Stomach smooth muscle (tissue), 2 donors: ENCODE measurements around the gene PITPNM3.

Experiments
- H3K27ac ChIP-seq: one replicate; pipeline ENCODE4 v1.7.0; 2013; ENCODE audit warnings: mild to moderate bottlenecking, low read length, inconsistent platforms
- H3K27me3 ChIP-seq, 2 donors: one replicate each; pipeline ENCODE4 v1.7.0; 2013; ENCODE audit warnings: low read length in 2 of 2; ENCODE audit not compliant: insufficient read depth in 2 of 2, control insufficient read depth in 1 of 2
- H3K36me3 ChIP-seq, 2 donors: one replicate each; pipeline ENCODE4 v1.7.0; 2013; ENCODE audit warnings: low read length in 2 of 2; ENCODE audit not compliant: control insufficient read depth in 2 of 2, insufficient read depth in 2 of 2
- H3K4me1 ChIP-seq: one replicate; pipeline ENCODE4 v1.7.0; 2013; ENCODE audit warnings: low read length; ENCODE audit not compliant: control insufficient read depth, insufficient read depth
- H3K4me3 ChIP-seq, 2 donors: one replicate each; pipeline ENCODE4 v1.7.0; 2013; ENCODE audit warnings: low read length in 2 of 2
- H3K9ac ChIP-seq, 2 donors: one replicate each; pipeline ENCODE4 v1.7.0; 2013; ENCODE audit warnings: low read length in 2 of 2, mild to moderate bottlenecking in 1 of 2
- H3K9me3 ChIP-seq, 2 donors: one replicate each; pipeline ENCODE4 v1.7.0; 2013; ENCODE audit warnings: low read length in 2 of 2; ENCODE audit not compliant: control insufficient read depth in 2 of 2
- donor health status: healthy.
- donor health status: Pancreatic carcinoma.

The PITPNM3 gene

DNA sequence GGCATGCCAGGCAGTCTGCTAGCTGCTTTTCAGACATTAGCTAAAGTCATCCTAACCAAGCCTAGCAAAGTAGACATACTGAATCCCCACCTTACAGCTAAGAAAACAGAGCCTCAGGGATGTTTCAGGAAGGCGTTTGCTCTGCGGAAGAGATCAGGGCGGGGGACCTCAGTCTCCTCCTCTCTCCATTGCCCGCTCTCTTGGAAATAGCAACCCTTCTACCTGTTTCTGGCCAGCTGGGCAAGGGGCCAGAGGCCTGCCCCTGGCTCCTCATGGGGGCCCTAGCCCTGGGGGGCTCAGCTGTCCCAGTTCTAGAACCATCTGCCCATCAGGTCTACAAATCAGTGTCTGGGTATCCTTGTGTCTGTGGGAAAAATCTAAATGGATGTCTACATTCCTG lies 14.5 kb downstream of the PITPNM3 start:
- no peaks in the 10 kb centered on the region for H3K9me3 ChIP-seq
- H3K27ac ChIP-seq, result no peak overlapping the region
- H3K4me1 ChIP-seq, result peaks cover 41% of the 10 kb centered on the region
- no peak overlapping the region for H3K4me3 ChIP-seq
- H3K27me3 ChIP-seq, result no peaks in the 10 kb centered on the region
- H3K9ac ChIP-seq, result no peak overlapping the region
- peaks cover 6 to 12% of the 10 kb centered on the region in 2 donors for H3K36me3 ChIP-seq

- Histone ChIP-seq H3K4me1 (peaks cover 36% of the 10 kb centered on the region), H3K9ac (no peak overlapping the region), H3K9me3 (no peaks in the 10 kb centered on the region), H3K27me3 (no peaks in the 10 kb centered on the region), H3K36me3 (peaks cover 6 to 12% of the 10 kb centered on the region in 2 donors), H3K4me3 (no peak overlapping the region), H3K27ac (no peak overlapping the region)
Measured at GRCh38 chr17:6539871-6540270, 16.5 kb downstream of the PITPNM3 start.

- Histone ChIP-seq H3K9ac (peak overlapping the region in 1 of 2 donors; percentile 36), H3K9me3 (no peaks in the 10 kb centered on the region), H3K4me3 (peak overlapping the region in 1 of 2 donors; percentile 22), H3K27me3 (no peaks in the 10 kb centered on the region), H3K27ac (peak overlapping the region; percentile 89), H3K36me3 (peaks cover 8 to 12% of the 10 kb centered on the region in 2 donors), H3K4me1 (peaks cover 40% of the 10 kb centered on the region)
Measured at GRCh38 chr17:6536566-6537065, 19.7 kb downstream of the PITPNM3 start.

GRCh38 chr17:6536053-6536452 lies 20.3 kb downstream of the PITPNM3 start:
- H3K27me3 ChIP-seq, result no peaks in the 10 kb centered on the region
- H3K9me3 ChIP-seq, result no peaks in the 10 kb centered on the region
- peak overlapping the region; percentile 89 for H3K27ac ChIP-seq
- no peak overlapping the region for H3K9ac ChIP-seq
- H3K36me3 ChIP-seq, result peaks cover 11 to 16% of the 10 kb centered on the region in 2 donors
- H3K4me1 ChIP-seq, result peaks cover 40% of the 10 kb centered on the region
- no peak overlapping the region for H3K4me3 ChIP-seq

GRCh38 chr17:6534846-6535514 lies 21.4 kb downstream of the PITPNM3 start:
- Histone ChIP-seq H3K27ac (peak overlapping the region; percentile 53), H3K4me1 (peaks cover 49% of the 10 kb centered on the region), H3K9me3 (no peaks in the 10 kb centered on the region), H3K4me3 (no peak overlapping the region), H3K9ac (no peak overlapping the region), H3K27me3 (no peaks in the 10 kb centered on the region), H3K36me3 (peaks cover 9 to 16% of the 10 kb centered on the region in 2 donors)

DNA sequence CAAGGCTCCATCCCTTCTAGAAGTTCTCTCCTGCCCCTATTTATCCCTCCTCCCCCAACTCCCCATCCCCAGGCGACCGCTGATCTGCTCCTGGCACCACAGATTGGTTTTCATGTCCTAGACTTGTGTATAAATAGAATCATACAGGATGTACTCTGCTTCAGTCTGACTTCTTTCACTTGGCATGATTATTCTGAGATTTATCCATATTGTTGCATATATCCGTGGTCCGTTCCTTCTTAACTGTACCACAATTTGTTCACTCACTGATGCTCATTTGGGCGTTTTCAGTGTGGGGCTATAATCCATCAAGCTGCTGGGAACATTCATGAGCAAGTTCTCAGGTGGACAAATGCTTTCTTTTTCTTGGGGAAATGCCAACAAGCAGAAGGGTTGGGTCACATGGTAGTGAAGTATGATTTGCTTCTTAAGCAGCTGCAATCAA lies 23.9 kb downstream of the PITPNM3 start:
- Histone ChIP-seq H3K9me3 (no peaks in the 10 kb centered on the region), H3K36me3 (peaks cover 7 to 11% of the 10 kb centered on the region in 2 donors), H3K4me3 (no peak overlapping the region), H3K9ac (no peak overlapping the region), H3K4me1 (peaks cover 51% of the 10 kb centered on the region), H3K27me3 (no peaks in the 10 kb centered on the region), H3K27ac (no peak overlapping the region)

DNA sequence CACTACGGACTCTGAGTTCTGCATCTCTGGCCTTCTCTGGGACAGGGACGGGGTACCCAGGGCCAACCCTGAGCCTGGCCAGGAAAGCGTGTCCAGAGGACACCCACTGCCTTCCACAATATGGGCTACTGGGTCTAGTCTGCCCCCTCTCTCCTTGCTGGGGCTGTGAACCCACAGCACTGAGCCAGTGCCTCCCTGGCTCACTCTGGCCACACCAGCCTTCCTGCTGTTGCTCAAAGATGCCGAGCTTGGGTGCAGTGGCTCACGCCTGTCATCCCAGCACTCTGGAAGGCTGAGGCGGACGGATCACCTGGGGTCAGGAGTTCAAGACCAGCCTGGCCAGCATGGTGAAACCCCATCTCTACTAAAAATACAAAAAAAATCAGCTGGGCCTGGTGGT lies 24.8 kb downstream of the PITPNM3 start:
- Histone ChIP-seq H3K27ac (no peak overlapping the region), H3K9ac (no peak overlapping the region), H3K4me1 (peaks cover 44% of the 10 kb centered on the region), H3K4me3 (no peak overlapping the region), H3K36me3 (peaks cover 7 to 14% of the 10 kb centered on the region in 2 donors), H3K9me3 (no peaks in the 10 kb centered on the region), H3K27me3 (no peaks in the 10 kb centered on the region)

DNA sequence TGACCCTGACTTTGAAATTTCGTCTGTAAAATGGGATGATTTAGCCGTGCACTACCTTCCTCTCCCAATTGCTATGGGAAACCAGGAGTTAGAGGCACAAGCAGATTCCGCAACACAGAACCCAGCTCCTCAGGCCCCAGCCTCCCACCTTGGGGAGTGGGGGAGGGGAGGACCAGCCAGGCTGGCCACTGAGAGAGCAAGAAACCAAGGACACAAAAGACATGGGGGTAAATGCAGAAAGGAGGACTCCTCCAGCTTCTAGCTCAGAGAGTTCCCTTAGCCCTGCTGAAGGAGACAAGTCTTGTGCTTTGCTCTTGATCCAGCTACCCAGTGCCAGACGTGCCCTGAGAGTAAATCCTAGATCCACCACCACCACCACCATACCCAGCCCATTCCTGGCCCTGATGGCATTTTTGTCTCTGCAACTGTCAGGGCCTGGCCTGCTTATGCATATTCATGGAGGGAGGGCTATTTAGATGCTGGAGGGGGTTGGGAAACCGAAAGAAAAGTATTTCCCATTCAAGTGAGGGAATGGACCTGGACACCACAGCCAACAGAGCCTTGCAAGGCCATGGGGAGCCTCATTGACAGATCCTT lies 25.9 kb downstream of the PITPNM3 start:
- no peaks in the 10 kb centered on the region for H3K27me3 ChIP-seq
- H3K9me3 ChIP-seq, result no peaks in the 10 kb centered on the region
- H3K36me3 ChIP-seq, result peaks cover 7 to 17% of the 10 kb centered on the region in 2 donors
- peaks cover 35% of the 10 kb centered on the region for H3K4me1 ChIP-seq
- H3K9ac ChIP-seq, result no peak overlapping the region
- H3K4me3 ChIP-seq, result no peak overlapping the region
- peak overlapping the region; percentile 18 for H3K27ac ChIP-seq

DNA sequence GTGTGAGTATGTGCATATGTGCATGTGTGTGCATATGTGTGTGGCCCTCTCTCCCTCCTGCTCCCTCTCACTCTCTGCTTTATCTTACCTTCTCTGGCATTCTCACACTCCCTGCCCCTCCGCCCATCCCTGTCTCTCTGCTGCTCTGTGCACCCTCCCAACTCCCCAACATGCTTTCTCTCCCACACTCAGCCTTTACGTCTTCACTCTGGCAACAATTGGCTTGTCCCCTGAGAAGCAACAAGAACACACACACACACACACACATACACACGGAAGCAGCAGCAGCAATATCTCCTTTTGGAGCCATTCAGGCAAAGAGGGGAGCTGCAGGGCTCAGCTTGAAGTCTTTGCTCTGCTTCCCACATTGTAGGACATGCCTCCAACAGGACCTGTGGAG lies 27.8 kb downstream of the PITPNM3 start:
- H3K9me3 ChIP-seq, result no peaks in the 10 kb centered on the region
- H3K9ac ChIP-seq, result no peak overlapping the region
- H3K4me1 ChIP-seq, result peaks cover 28% of the 10 kb centered on the region
- peak overlapping the region; percentile 6 for H3K27ac ChIP-seq
- no peaks in the 10 kb centered on the region for H3K27me3 ChIP-seq
- peaks cover 10 to 20% of the 10 kb centered on the region in 2 donors for H3K36me3 ChIP-seq
- no peak overlapping the region for H3K4me3 ChIP-seq

DNA sequence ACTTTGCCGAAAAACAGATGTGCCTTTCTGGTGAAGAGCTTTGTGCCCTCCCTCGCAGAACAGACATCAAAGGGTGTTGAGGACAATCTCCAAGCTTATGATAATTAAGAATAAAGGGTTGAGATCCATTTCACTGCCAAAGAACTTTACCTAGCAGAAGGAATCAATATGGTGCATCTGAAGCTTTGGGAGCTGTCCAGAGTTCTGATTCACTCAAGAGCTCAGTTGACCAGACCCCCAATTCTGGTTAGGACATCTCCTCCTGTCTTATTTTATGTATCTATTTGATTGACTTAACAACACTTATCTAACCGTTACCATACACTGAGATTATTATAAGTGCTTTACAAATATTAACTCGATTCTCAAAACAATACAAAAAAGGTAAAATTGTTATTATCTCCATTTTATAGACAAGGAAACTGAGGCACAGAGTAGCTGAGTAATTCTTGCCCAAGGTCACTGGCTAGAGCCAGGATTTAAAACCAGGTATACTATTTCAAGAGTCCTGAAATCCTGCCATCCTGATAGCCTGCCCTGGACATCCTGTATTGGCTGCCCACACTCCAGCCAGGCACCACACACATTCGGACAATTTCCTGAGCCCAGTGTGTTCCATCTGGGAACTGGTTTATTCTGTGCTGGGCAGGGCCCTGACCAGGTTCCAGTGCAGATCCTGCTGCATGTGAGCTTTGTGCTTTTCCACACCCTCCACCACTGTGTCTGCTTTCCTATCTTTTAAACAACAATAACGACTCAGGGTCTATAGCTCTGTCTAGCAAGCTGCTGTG lies 29.8 kb downstream of the PITPNM3 start:
- H3K9ac ChIP-seq, result no peak overlapping the region
- no peak overlapping the region for H3K4me3 ChIP-seq
- no peaks in the 10 kb centered on the region for H3K27me3 ChIP-seq
- no peak overlapping the region for H3K27ac ChIP-seq
- peaks cover 19% of the 10 kb centered on the region for H3K4me1 ChIP-seq
- H3K9me3 ChIP-seq, result no peaks in the 10 kb centered on the region
- peaks cover 10 to 27% of the 10 kb centered on the region in 2 donors for H3K36me3 ChIP-seq
